Nephron progenitor cell (in vitro differentiated cells): ENCODE results near the gene CRY2.

ENCODE experiments used
- DNase-seq: peaks from one replicate; pipeline ENCODE4 v3.0.0; 2021
- H3K27ac Mint-ChIP-seq: 2 replicates; pipeline ENCODE4 v1.8.0; 2021; ENCODE audit warnings: mild to moderate bottlenecking, moderate library complexity, mixed read lengths
- H3K27me3 Mint-ChIP-seq: 2 replicates; pipeline ENCODE4 v1.8.0; 2021; ENCODE audit warnings: mild to moderate bottlenecking, low read depth, mixed read lengths; ENCODE audit not compliant: poor library complexity
- H3K36me3 Mint-ChIP-seq: 2 replicates; pipeline ENCODE4 v1.8.0; 2021; ENCODE audit warnings: low read depth, mixed read lengths
- H3K4me1 Mint-ChIP-seq: 2 replicates; pipeline ENCODE4 v1.8.0; 2021; ENCODE audit warnings: mixed read lengths
- H3K4me3 Mint-ChIP-seq: 2 replicates; pipeline ENCODE4 v1.8.0; 2021; ENCODE audit warnings: mild to moderate bottlenecking, moderate library complexity, mixed read lengths
- H3K9me3 Mint-ChIP-seq: 2 replicates; pipeline ENCODE4 v1.8.0; 2021; ENCODE audit warnings: mild to moderate bottlenecking, moderate library complexity, mixed read lengths
- CTCF ChIP-seq: fragments of 200-600 bp; sonication (generic); IDR thresholded peaks from 2 replicates; pipeline ENCODE4 v1.5.0; 2021; ENCODE audit warnings: antibody characterized with exemption

Gene CRY2

GRCh38 chr11:45811571-45812290, 35.5 kb upstream of the CRY2 start:
- H3K27ac Mint-ChIP-seq, result no peak overlapping the region
- TF ChIP-seq CTCF, result no peak
- no peak for DNase-seq

GRCh38 chr11:45812581-45813548, 34.4 kb upstream of the CRY2 start:
- no peak for DNase-seq
- TF ChIP-seq CTCF, result no peak
- Mint-ChIP-seq H3K36me3 (peaks cover 6% of the 10 kb centered on the region), H3K27ac (peak overlapping the region; percentile 29), H3K4me1 (peaks cover 13% of the 10 kb centered on the region), H3K4me3 (no peak overlapping the region), H3K9me3 (no peaks in the 10 kb centered on the region), H3K27me3 (no peaks in the 10 kb centered on the region)

More at GRCh38 chr11:45811571-45812290, 35.5 kb upstream of the CRY2 start:
- Mint-ChIP-seq H3K4me3 (no peak overlapping the region), H3K9me3 (no peaks in the 10 kb centered on the region), H3K27me3 (no peaks in the 10 kb centered on the region), H3K4me1 (peaks cover 24% of the 10 kb centered on the region), H3K36me3 (peaks cover 6% of the 10 kb centered on the region)

GRCh38 chr11:45815747-45816146, 31.5 kb upstream of the CRY2 start:
- no peaks in the 10 kb centered on the region for H3K27me3 Mint-ChIP-seq
- peak overlapping the region; percentile 26 for H3K27ac Mint-ChIP-seq
- H3K4me1 Mint-ChIP-seq, result peaks cover 12% of the 10 kb centered on the region
- no peak for TF ChIP-seq CTCF
- DNase-seq, result no peak
- no peak overlapping the region for H3K4me3 Mint-ChIP-seq
- H3K9me3 Mint-ChIP-seq, result no peaks in the 10 kb centered on the region
- H3K36me3 Mint-ChIP-seq, result no peaks in the 10 kb centered on the region

GRCh38 chr11:45816614-45817013, 30.7 kb upstream of the CRY2 start:
- no peak overlapping the region for H3K27ac Mint-ChIP-seq
- no peak for TF ChIP-seq CTCF
- no peak for DNase-seq
- H3K27me3 Mint-ChIP-seq, result no peaks in the 10 kb centered on the region
- no peaks in the 10 kb centered on the region for H3K9me3 Mint-ChIP-seq
- H3K4me1 Mint-ChIP-seq, result peaks cover 12% of the 10 kb centered on the region
- H3K4me3 Mint-ChIP-seq, result no peak overlapping the region
- H3K36me3 Mint-ChIP-seq, result no peaks in the 10 kb centered on the region

GRCh38 chr11:45817191-45817590, 30.1 kb upstream of the CRY2 start:
- no peak overlapping the region for H3K4me3 Mint-ChIP-seq
- DNase-seq, result no peak
- no peak for TF ChIP-seq CTCF
- no peaks in the 10 kb centered on the region for H3K9me3 Mint-ChIP-seq
- H3K4me1 Mint-ChIP-seq, result peaks cover 12% of the 10 kb centered on the region
- no peaks in the 10 kb centered on the region for H3K27me3 Mint-ChIP-seq
- H3K27ac Mint-ChIP-seq, result no peak overlapping the region
- no peaks in the 10 kb centered on the region for H3K36me3 Mint-ChIP-seq
